Transverse colon (tissue), 4 donors: ENCODE measurements around the gene ODR4.

Experiments used
- CTCF ChIP-seq, 5 experiments: fragments of 200-600 bp in 3 of 5; fragments of 450-650 bp in 2 of 5; sonication (generic) in 3 of 5; IDR thresholded peaks; 1 replicate in 2 of 5; 2 replicates in 3 of 5; pipeline ENCODE4 v1.5.1; 2016 to 2017; ENCODE audit warnings: antibody characterized with exemption in 5 of 5, inconsistent platforms in 3 of 5, mild to moderate bottlenecking in 2 of 5, moderate library complexity in 1 of 5
- EP300 ChIP-seq: sonication (generic); formaldehyde crosslinking; IDR thresholded peaks from one replicate; pipeline ENCODE4 v1.6.1; 2017; ENCODE audit warnings: antibody characterized with exemption, low read depth
- POLR2A ChIP-seq: fragments of 450-650 bp; IDR thresholded peaks from one replicate; pipeline ENCODE4 v1.6.1; 2016; ENCODE audit warnings: antibody characterized with exemption, mild to moderate bottlenecking, moderate library complexity
- POLR2AphosphoS5 ChIP-seq, 3 donors: sonication (generic); formaldehyde crosslinking; IDR thresholded peaks; one replicate each; pipeline ENCODE4 v1.6.1; 2016; ENCODE audit warnings: antibody characterized with exemption in 3 of 3

GRCh38 chr1:186442651-186443375 is 67.2 kb downstream of the ODR4 start:
- TF ChIP-seq CTCF (IDR thresholded peaks at IDR 0.05): no peak
- no peak for TF ChIP-seq EP300
- no peak for TF ChIP-seq POLR2AphosphoS5 (IDR thresholded peaks at IDR 0.05)
- no peak for TF ChIP-seq POLR2A
